Measurements from ENCODE around the gene UCKL1.

UCKL1 gene

DNA sequence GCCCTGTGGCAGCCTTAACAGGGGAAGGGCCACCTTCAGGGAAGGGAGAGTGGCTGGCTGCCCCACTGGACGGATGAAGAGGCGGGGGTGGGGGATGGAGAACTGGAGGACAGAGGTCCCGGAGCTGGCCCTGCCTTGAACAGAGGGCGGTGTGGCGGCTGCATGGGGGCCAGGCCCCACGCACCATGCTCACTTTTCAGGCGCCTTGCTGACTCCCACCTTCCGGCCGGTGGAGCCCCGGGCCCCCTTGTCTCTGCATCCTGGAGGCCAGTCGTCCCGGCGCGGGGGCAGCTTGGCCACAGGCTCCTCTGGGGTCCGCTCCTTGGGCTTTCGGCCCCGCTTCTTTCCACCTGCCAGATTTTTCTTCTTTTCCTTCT, 3.5 kb upstream of the UCKL1 start:
- no peak for TF ChIP-seq CTCF (conservative IDR thresholded peaks at IDR 0.05)
- no peak overlapping the region for H3K27ac ChIP-seq

DNA sequence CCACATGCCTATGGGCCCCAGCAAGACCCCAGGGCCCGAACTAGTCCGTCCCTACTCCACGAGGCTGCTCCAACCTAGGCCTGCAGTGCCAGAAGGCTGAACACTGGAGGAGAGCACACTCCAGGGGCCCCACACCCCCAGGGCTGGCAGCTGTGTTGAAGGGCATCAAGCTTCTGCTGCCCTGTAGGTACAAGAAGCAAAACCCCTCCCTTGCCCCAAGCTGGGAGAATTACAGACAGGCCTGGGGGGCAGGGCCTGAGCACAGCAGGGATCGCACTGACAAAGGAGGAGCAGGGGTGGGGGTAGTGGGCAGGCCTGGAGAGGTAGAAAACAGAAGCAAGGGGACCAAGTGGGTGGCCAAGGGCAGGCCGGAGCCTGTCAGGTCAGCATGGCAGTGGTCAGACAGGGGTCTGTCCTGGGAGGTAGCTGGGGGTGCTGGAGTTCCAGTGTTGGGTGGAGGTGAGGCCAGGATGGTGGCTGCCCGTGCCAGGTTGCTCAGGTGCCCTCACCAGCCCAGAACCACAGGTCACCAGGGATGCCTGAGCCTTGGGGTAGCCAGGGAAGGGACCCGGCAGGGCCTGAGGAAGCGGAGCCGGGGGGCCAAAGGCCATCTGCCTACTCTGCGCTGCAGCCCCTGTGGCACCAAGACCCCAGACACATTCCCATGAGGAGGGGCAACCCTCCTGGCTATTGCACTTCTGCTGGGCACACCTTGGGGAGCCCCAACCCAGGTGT, 2.9 kb upstream of the UCKL1 start:
- TF ChIP-seq CTCF (conservative IDR thresholded peaks at IDR 0.05), result no peak
- H3K27ac ChIP-seq, result peak overlapping the region; percentile 98; the same call in 1 of the 2 replicates

DNA sequence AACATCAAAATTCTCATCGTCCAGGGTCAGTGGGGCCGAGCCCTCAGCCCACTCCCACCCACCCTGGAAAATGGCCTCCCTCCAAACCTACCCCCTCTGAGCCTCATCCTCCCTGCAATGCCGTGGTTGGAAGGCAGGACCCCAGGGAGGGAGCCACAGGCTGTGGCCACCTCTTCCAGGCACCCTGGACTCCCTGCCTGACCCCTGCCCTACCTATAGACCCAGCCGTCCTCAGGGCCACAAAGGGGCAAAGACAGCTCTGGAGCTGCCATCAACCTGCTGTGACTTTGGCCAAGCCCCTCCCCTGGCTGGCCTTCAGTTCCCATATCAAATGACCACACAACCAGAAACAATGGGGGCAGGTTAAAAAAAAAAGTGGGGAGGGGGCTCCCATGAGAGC, 2.3 kb upstream of the UCKL1 start:
- TF ChIP-seq CTCF (conservative IDR thresholded peaks at IDR 0.05), result no peak
- H3K27ac ChIP-seq, result peak overlapping the region; percentile 98; the same call in 1 of the 2 replicates

- TF ChIP-seq CTCF (conservative IDR thresholded peaks at IDR 0.05), result no peak
- H3K27ac ChIP-seq, result peak overlapping the region; percentile 98
These were observed 1.6 kb upstream of the UCKL1 start for GRCh38 chr20:63957690-63958441.

DNA sequence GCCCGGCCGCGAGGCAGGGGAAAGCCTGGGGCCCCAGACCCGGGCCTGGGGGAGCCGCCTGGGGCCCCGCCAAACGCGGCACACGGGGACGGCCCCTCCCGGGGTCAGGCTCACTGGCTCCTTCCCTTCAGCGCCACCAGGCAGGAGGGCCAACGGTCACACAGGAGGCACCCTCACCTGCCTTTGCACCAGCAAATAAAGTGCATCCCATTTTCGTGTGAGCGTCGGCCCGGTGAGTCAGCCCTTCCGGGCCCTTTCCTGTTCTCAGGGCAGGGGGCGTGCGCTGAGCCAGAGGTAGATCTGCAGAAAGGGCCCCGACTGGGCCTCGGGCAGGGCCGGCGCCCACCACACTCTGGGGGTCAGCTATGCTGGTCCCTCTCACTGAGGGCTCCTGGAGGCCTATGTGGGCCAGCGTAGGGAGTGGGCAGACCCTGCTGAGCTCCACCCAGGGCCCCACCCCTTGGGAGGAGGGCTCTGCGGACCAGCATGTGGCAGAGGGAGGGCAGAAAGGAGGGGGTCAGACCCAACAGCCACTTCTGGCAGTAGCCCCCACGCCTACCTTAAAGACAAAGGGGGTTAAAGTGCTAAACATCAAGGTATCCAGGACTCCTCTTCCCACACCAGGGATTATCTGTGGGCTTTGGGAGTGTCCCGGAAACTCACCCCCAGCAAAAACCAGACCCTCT, 931 bp upstream of the UCKL1 start:
- H3K27ac ChIP-seq, result peak overlapping the region; percentile 98

GRCh38 chr20:63956664-63957003, 418 bp upstream of the UCKL1 start:
- TF ChIP-seq CTCF (conservative IDR thresholded peaks at IDR 0.05), result no peak
- H3K27ac ChIP-seq, result peak overlapping the region; percentile 98

More for the DNA sequence above, 931 bp upstream of the UCKL1 start:
- TF ChIP-seq CTCF (conservative IDR thresholded peaks at IDR 0.05), result no peak

GRCh38 chr20:63955281-63955826, 862 bp downstream of the UCKL1 start:
- peak; percentile 69 for TF ChIP-seq CTCF (conservative IDR thresholded peaks at IDR 0.05)
- H3K27ac ChIP-seq, result peak overlapping the region; percentile 98
